HL-60 (cell line): Measurements from ENCODE around the gene ALDOC.

Source experiments
- DNase-seq, 2 experiments: peaks; one replicate each; pipeline ENCODE4 v3.0.0-alpha.2; 2010 to 2020; ENCODE audit warnings: low read depth in 1 of 2, low spot score in 1 of 2
- H3K27ac ChIP-seq: fragments of 250-450 bp; sonication (Bioruptor Pico); replicated peaks from 2 replicates; pipeline ENCODE4 v1.5.1; 2020; ENCODE audit warnings: mild to moderate bottlenecking, moderate library complexity
- H3K27me3 ChIP-seq: fragments of 250-450 bp; sonication (Bioruptor Pico); 2 replicates; pipeline ENCODE4 v1.5.1; 2021; ENCODE audit warnings: mild to moderate bottlenecking, moderate library complexity; ENCODE audit not compliant: insufficient read depth, poor library complexity, severe bottlenecking
- H3K4me3 ChIP-seq: replicated peaks from 2 replicates; pipeline ENCODE4 v1.5.1; 2011; ENCODE audit warnings: mild to moderate bottlenecking, control low read depth, low read length; ENCODE audit not compliant: insufficient read depth
- GABPA ChIP-seq: IDR thresholded peaks from 2 replicates; pipeline ENCODE4 v1.6.1; 2012; ENCODE audit warnings: low read depth
- POLR2AphosphoS5 ChIP-seq: IDR thresholded peaks from 2 replicates; pipeline ENCODE4 v1.6.1; 2012; ENCODE audit warnings: low read depth
- SPI1 ChIP-seq: IDR thresholded peaks from 2 replicates; pipeline ENCODE4 v1.6.1; 2012; ENCODE audit warnings: low read depth, mild to moderate bottlenecking, borderline replicate concordance
- TF ChIP-seq, protein P1 (sequence below): IDR thresholded peaks from 2 replicates; pipeline ENCODE4 v1.6.1; 2012; ENCODE audit warnings: low read depth; ENCODE audit not compliant: insufficient replicate concordance
- TF ChIP-seq, protein P2 (sequence below): IDR thresholded peaks from one replicate; pipeline ENCODE4 v1.5.1; 2011; ENCODE audit warnings: low read length, control low read depth, inconsistent platforms; ENCODE audit not compliant: insufficient read depth

ALDOC gene

DNA sequence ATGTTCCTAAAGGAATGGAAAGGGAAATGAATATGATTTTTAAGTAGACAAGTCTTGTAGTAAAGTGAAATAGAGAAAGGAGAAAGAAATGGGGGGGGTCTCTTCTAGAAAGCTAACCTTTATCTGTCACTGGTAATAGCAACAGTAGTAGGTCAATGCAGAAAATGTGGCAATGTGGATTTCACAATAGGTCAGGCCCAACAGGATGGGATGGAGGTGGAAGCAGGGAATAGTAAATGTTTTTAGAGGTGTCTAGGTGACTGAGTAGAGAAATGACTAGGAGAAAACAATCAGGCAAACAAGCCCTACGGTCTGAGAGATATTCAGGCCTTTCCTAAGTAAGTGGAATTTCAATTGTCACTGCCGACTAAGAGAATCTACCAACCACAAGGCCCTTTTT lies 43.3 kb upstream of the ALDOC start:
- no peak for DNase-seq
- Histone ChIP-seq H3K27ac (no peak overlapping the region), H3K27me3 (no peaks in the 10 kb centered on the region), H3K4me3 (no peak overlapping the region)
- TF ChIP-seq GABPA (no peak), POLR2AphosphoS5 (no peak), SPI1 (no peak)
- TF ChIP-seq, protein P1, sequence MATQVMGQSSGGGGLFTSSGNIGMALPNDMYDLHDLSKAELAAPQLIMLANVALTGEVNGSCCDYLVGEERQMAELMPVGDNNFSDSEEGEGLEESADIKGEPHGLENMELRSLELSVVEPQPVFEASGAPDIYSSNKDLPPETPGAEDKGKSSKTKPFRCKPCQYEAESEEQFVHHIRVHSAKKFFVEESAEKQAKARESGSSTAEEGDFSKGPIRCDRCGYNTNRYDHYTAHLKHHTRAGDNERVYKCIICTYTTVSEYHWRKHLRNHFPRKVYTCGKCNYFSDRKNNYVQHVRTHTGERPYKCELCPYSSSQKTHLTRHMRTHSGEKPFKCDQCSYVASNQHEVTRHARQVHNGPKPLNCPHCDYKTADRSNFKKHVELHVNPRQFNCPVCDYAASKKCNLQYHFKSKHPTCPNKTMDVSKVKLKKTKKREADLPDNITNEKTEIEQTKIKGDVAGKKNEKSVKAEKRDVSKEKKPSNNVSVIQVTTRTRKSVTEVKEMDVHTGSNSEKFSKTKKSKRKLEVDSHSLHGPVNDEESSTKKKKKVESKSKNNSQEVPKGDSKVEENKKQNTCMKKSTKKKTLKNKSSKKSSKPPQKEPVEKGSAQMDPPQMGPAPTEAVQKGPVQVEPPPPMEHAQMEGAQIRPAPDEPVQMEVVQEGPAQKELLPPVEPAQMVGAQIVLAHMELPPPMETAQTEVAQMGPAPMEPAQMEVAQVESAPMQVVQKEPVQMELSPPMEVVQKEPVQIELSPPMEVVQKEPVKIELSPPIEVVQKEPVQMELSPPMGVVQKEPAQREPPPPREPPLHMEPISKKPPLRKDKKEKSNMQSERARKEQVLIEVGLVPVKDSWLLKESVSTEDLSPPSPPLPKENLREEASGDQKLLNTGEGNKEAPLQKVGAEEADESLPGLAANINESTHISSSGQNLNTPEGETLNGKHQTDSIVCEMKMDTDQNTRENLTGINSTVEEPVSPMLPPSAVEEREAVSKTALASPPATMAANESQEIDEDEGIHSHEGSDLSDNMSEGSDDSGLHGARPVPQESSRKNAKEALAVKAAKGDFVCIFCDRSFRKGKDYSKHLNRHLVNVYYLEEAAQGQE = no peak
- TF ChIP-seq, protein P2, sequence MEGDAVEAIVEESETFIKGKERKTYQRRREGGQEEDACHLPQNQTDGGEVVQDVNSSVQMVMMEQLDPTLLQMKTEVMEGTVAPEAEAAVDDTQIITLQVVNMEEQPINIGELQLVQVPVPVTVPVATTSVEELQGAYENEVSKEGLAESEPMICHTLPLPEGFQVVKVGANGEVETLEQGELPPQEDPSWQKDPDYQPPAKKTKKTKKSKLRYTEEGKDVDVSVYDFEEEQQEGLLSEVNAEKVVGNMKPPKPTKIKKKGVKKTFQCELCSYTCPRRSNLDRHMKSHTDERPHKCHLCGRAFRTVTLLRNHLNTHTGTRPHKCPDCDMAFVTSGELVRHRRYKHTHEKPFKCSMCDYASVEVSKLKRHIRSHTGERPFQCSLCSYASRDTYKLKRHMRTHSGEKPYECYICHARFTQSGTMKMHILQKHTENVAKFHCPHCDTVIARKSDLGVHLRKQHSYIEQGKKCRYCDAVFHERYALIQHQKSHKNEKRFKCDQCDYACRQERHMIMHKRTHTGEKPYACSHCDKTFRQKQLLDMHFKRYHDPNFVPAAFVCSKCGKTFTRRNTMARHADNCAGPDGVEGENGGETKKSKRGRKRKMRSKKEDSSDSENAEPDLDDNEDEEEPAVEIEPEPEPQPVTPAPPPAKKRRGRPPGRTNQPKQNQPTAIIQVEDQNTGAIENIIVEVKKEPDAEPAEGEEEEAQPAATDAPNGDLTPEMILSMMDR = no peak

DNA sequence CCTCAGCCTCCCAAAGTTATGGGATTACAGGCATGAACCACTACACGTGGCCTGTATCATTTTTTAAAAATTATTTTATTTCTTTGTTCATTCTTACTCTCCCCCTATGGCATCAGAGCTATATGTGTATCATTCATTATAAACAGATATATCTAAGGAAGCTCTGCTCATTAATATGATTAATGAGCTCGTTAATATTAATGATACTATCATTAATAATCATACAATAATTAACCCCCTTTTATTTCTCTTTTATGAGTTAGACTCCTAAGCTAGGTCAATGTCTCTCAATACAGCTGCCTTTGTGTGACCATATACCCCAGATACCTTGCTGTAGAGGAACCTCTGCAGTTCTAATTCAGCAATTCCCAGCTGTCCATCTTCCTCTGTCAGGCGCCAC lies 41.8 kb upstream of the ALDOC start:
- TF ChIP-seq SPI1 (no peak), POLR2AphosphoS5 (no peak), GABPA (no peak)
- TF ChIP-seq, protein P2 = no peak
- TF ChIP-seq, protein P1 = no peak
- DNase-seq = no peak
- Histone ChIP-seq H3K4me3 (no peak overlapping the region), H3K27ac (no peak overlapping the region), H3K27me3 (no peaks in the 10 kb centered on the region)

GRCh38 chr17:28616281-28616680 lies 39.6 kb upstream of the ALDOC start:
- no peak overlapping the region for H3K27ac ChIP-seq
- H3K4me3 ChIP-seq = no peak overlapping the region
- H3K27me3 ChIP-seq = no peaks in the 10 kb centered on the region
- TF ChIP-seq POLR2AphosphoS5 = no peak
- TF ChIP-seq, protein P2 = no peak
- TF ChIP-seq, protein P1 = no peak
- no peak for TF ChIP-seq SPI1
- TF ChIP-seq GABPA = no peak
- DNase-seq = no peak
